HEK293T (cell line): Measurements from ENCODE around the gene CDH5.

Experiments
- ARNT ChIP-seq: fragments of 450-650 bp; IDR thresholded peaks from 2 replicates; pipeline ENCODE4 v1.6.1; 2017; ENCODE audit warnings: mild to moderate bottlenecking
- BHLHE40 ChIP-seq: fragments of 450-650 bp; IDR thresholded peaks from 2 replicates; pipeline ENCODE4 v1.6.1; 2016; ENCODE audit warnings: mild to moderate bottlenecking, moderate library complexity, borderline replicate concordance
- ELF4 ChIP-seq: fragments of 450-650 bp; IDR thresholded peaks from 2 replicates; pipeline ENCODE4 v1.6.1; 2017; ENCODE audit warnings: antibody characterized with exemption
- FOXA1 ChIP-seq: fragments of 450-650 bp; IDR thresholded peaks from 2 replicates; pipeline ENCODE4 v1.6.1; 2016; ENCODE audit warnings: mild to moderate bottlenecking
- FOXK2 ChIP-seq: fragments of 450-650 bp; IDR thresholded peaks from 2 replicates; pipeline ENCODE4 v1.6.1; 2016; ENCODE audit warnings: mild to moderate bottlenecking
- FOXM1 ChIP-seq: fragments of 450-650 bp; IDR thresholded peaks from 2 replicates; pipeline ENCODE4 v1.6.1; 2017; ENCODE audit warnings: mild to moderate bottlenecking, borderline replicate concordance
- NFRKB ChIP-seq: fragments of 450-650 bp; IDR thresholded peaks from 2 replicates; pipeline ENCODE4 v1.6.1; 2016; ENCODE audit warnings: mild to moderate bottlenecking, moderate library complexity
- PKNOX1 ChIP-seq: fragments of 450-650 bp; IDR thresholded peaks from 2 replicates; pipeline ENCODE4 v1.6.1; 2016
- SP1 ChIP-seq: fragments of 450-650 bp; IDR thresholded peaks from 2 replicates; pipeline ENCODE4 v1.6.1; 2017
- TARDBP ChIP-seq: fragments of 450-650 bp; IDR thresholded peaks from 2 replicates; pipeline ENCODE4 v1.6.1; 2016
- ZNF384 ChIP-seq: fragments of 450-650 bp; IDR thresholded peaks from 2 replicates; pipeline ENCODE4 v1.6.1; 2016

- no peak for TF ChIP-seq FOXK2
- TF ChIP-seq SP1 = no peak
- TF ChIP-seq PKNOX1 = no peak
- TF ChIP-seq TARDBP = no peak
- no peak for TF ChIP-seq NFRKB
- no peak for TF ChIP-seq BHLHE40
- no peak for TF ChIP-seq ZNF384
- TF ChIP-seq ARNT = no peak
- TF ChIP-seq FOXM1 = no peak
- no peak for TF ChIP-seq FOXA1
- no peak for TF ChIP-seq ELF4
These were observed 34.3 kb downstream of the CDH5 start for GRCh38 chr16:66400503-66401380.
